H1 (cell line): ENCODE measurements around the gene ALKBH1. TPM values are rescaled to one million over a fixed set of nuclear protein-coding genes. Genes with fewer than 3 reads are reported as not detected.

Experiments used
- CTCF ChIA-PET: fragments of 300-600 bp; sonication (Branson Sonifier 250); formaldehyde crosslinking; loops from one replicate; lab custom pipeline; 2021; ENCODE audit not compliant: partially characterized antibody; lab: Charles Lee
- POLR2A ChIA-PET: fragments of 300-600 bp; sonication (Branson Sonifier 250); formaldehyde crosslinking; loops from one replicate; lab custom pipeline; 2021; ENCODE audit warnings: inconsistent platforms; ENCODE audit not compliant: partially characterized antibody; lab: Charles Lee
- DNase-seq, 2 experiments: peaks; one replicate each; pipeline versions ENCODE4 v3.0.0 to v3.0.0-alpha.2; 2010 to 2022; ENCODE audit warnings: low spot score in 2 of 2, low read depth in 1 of 2, mixed read lengths in 1 of 2
- FAIRE-seq: peaks from 2 replicates; lab custom pipeline; 2011; peaks lifted over from hg19 to GRCh38; lab: Jason Lieb, UNC
- H2AFZ ChIP-seq: 2 replicates; pipeline ENCODE4 v1.8.1; 2012; ENCODE audit warnings: low read length, inconsistent platforms
- H2AK5ac ChIP-seq: 2 replicates; pipeline ENCODE4 v1.6.1; 2013; ENCODE audit warnings: low read depth, low read length
- H2BK120ac ChIP-seq: replicated peaks from 2 replicates; pipeline ENCODE3; 2013; ENCODE audit warnings: low read depth, low read length, inconsistent platforms
- H2BK12ac ChIP-seq: 2 replicates; pipeline ENCODE4 v1.6.1; 2013; ENCODE audit warnings: low read depth, low read length
- H2BK15ac ChIP-seq: 2 replicates; pipeline ENCODE4 v1.6.1; 2013; ENCODE audit warnings: low read length
- H2BK20ac ChIP-seq: 2 replicates; pipeline ENCODE4 v1.6.1; 2013; ENCODE audit warnings: low read length
- H2BK5ac ChIP-seq: 2 replicates; pipeline ENCODE4 v1.6.1; 2013; ENCODE audit warnings: low read depth, low read length
- H3K14ac ChIP-seq: 2 replicates; pipeline ENCODE4 v1.6.1; 2013; ENCODE audit warnings: inconsistent platforms; ENCODE audit not compliant: insufficient read length
- H3K18ac ChIP-seq: 2 replicates; pipeline ENCODE4 v1.6.1; 2013; ENCODE audit warnings: low read length; ENCODE audit errors: extremely low read depth
- H3K23ac ChIP-seq: 2 replicates; pipeline ENCODE4 v1.6.1; 2013; ENCODE audit warnings: inconsistent platforms; ENCODE audit not compliant: insufficient read length
- H3K23me2 ChIP-seq: 2 replicates; pipeline ENCODE4 v1.6.1; 2013; ENCODE audit warnings: low read depth, low read length
- H3K27ac ChIP-seq: 2 replicates; pipeline ENCODE4 v1.6.1; 2011; ENCODE audit warnings: low read depth, low read length, inconsistent platforms
- H3K27me3 ChIP-seq, 4 experiments: replicated peaks in 1 of 4; 1 replicate in 1 of 4; 2 replicates in 3 of 4; pipeline versions ENCODE4 v1.6.1 to v1.8.1; 2011 to 2013; ENCODE audit warnings: low read length in 3 of 4, mild to moderate bottlenecking in 3 of 4, inconsistent platforms in 2 of 4, mixed read lengths in 2 of 4, moderate library complexity in 1 of 4; ENCODE audit not compliant: control insufficient read depth in 3 of 4, insufficient read depth in 3 of 4; ENCODE audit errors: extremely low read depth in 1 of 4
- H3K36me3 ChIP-seq, 4 experiments: 2 replicates each; pipeline versions ENCODE4 v1.6.1 to v1.8.1; 2011 to 2013; ENCODE audit warnings: mild to moderate bottlenecking in 4 of 4, low read length in 3 of 4, moderate library complexity in 2 of 4, control low read depth in 1 of 4, inconsistent platforms in 1 of 4; ENCODE audit not compliant: insufficient read depth in 4 of 4, control insufficient read depth in 2 of 4
- H3K4ac ChIP-seq: replicated peaks from 2 replicates; pipeline ENCODE3; 2013; ENCODE audit warnings: low read length, low read depth, mixed read lengths, inconsistent platforms; ENCODE audit not compliant: insufficient read length
- H3K4me1 ChIP-seq, 4 experiments: replicated peaks in 1 of 4; 1 replicate in 1 of 4; 2 replicates in 3 of 4; pipeline versions ENCODE4 v1.6.1 to v1.8.1; 2011 to 2013; ENCODE audit warnings: low read length in 3 of 4, inconsistent platforms in 2 of 4, mixed read lengths in 1 of 4; ENCODE audit not compliant: insufficient read depth in 4 of 4, control insufficient read depth in 3 of 4
- H3K4me2 ChIP-seq, 2 experiments: 2 replicates each; pipeline versions ENCODE4 v1.6.1 to v1.8.1; 2011 to 2013; ENCODE audit warnings: low read depth in 2 of 2, low read length in 2 of 2, control low read depth in 1 of 2, inconsistent platforms in 1 of 2, mild to moderate bottlenecking in 1 of 2; ENCODE audit not compliant: insufficient read depth in 1 of 2
- H3K4me3 ChIP-seq, 4 experiments: fragments of 200-600, 300-600 bp in 1 of 4; sonication (generic), shearing (Covaris generic), sonication (Bioruptor Twin) in 1 of 4; 2 replicates each; pipeline versions ENCODE4 v1.5.1 to v1.8.1; 2011 to 2016; ENCODE audit warnings: low read length in 4 of 4, low read depth in 3 of 4, control low read depth in 2 of 4, inconsistent platforms in 2 of 4, mild to moderate bottlenecking in 2 of 4, mixed read lengths in 1 of 4, moderate library complexity in 1 of 4; ENCODE audit not compliant: insufficient read depth in 2 of 4; ENCODE audit errors: extremely low read depth in 1 of 4
- H3K56ac ChIP-seq: replicated peaks from 2 replicates; pipeline ENCODE3; 2013; ENCODE audit warnings: low read depth, mild to moderate bottlenecking, mixed read lengths, low read length, inconsistent platforms; ENCODE audit not compliant: insufficient read length
- H3K79me1 ChIP-seq: 2 replicates; pipeline ENCODE4 v1.6.1; 2013; ENCODE audit warnings: low read depth, low read length, control low read depth
- H3K79me2 ChIP-seq, 2 experiments: 2 replicates each; pipeline versions ENCODE4 v1.6.1 to v1.8.1; 2012 to 2013; ENCODE audit warnings: low read length in 2 of 2, mild to moderate bottlenecking in 2 of 2, inconsistent platforms in 1 of 2; ENCODE audit not compliant: insufficient read depth in 2 of 2, control insufficient read depth in 1 of 2
- H3K9ac ChIP-seq, 4 experiments: replicated peaks in 1 of 4; 1 replicate in 1 of 4; 2 replicates in 3 of 4; pipeline versions ENCODE4 v1.6.1 to v1.8.1; 2011 to 2013; ENCODE audit warnings: low read depth in 3 of 4, low read length in 3 of 4, control low read depth in 2 of 4, mild to moderate bottlenecking in 2 of 4, moderate library complexity in 2 of 4, inconsistent platforms in 1 of 4; ENCODE audit errors: extremely low read depth in 1 of 4
- H3K9me3 ChIP-seq, 2 experiments: 2 replicates each; pipeline versions ENCODE4 v1.6.1 to v1.8.1; 2012 to 2013; ENCODE audit warnings: mild to moderate bottlenecking in 2 of 2, moderate library complexity in 2 of 2, control low read depth in 1 of 2, inconsistent platforms in 1 of 2, low read depth in 1 of 2, low read length in 1 of 2, mixed read lengths in 1 of 2; ENCODE audit not compliant: insufficient read depth in 2 of 2
- H4K20me1 ChIP-seq, 2 experiments: replicated peaks in 1 of 2; 2 replicates each; pipeline versions ENCODE3 to v1.8.1; 2011 to 2013; ENCODE audit warnings: inconsistent platforms in 2 of 2, low read length in 2 of 2, mild to moderate bottlenecking in 1 of 2; ENCODE audit not compliant: insufficient read depth in 2 of 2, control insufficient read depth in 1 of 2
- H4K5ac ChIP-seq: 2 replicates; pipeline ENCODE4 v1.6.1; 2013; ENCODE audit warnings: low read length, low read depth, mixed read lengths, inconsistent platforms; ENCODE audit not compliant: insufficient read length
- H4K8ac ChIP-seq: 2 replicates; pipeline ENCODE4 v1.8.0; 2013; ENCODE audit warnings: mild to moderate bottlenecking, moderate library complexity, low read length, inconsistent platforms; ENCODE audit not compliant: insufficient read depth; ENCODE audit errors: extremely low read depth
- H4K91ac ChIP-seq: replicated peaks from 2 replicates; pipeline ENCODE3; 2013; ENCODE audit warnings: low read length, mixed read lengths, inconsistent platforms; ENCODE audit not compliant: insufficient read length
- BRCA1 ChIP-seq: IDR thresholded peaks from 2 replicates; pipeline ENCODE4 v1.6.1; 2012; ENCODE audit warnings: low read depth, low read length, improper control_type of control experiment
- CBX8 ChIP-seq: fragments of 300-800, 300-1000 bp; sonication (generic); IDR thresholded peaks from 2 replicates; pipeline ENCODE4 v1.7.1; 2016; ENCODE audit warnings: low read depth, low read length, borderline replicate concordance
- CEBPB ChIP-seq: IDR thresholded peaks from 2 replicates; pipeline ENCODE4 v1.6.1; 2012; ENCODE audit warnings: low read depth, low read length
- CHD2 ChIP-seq: IDR thresholded peaks from 2 replicates; pipeline ENCODE4 v1.6.1; 2012; ENCODE audit warnings: low read length, improper control_type of control experiment
- GTF2F1 ChIP-seq: IDR thresholded peaks from 2 replicates; pipeline ENCODE4 v1.6.1; 2012; ENCODE audit warnings: low read depth, low read length, improper control_type of control experiment, borderline replicate concordance
- PHF8 ChIP-seq: fragments of 200-600 bp; sonication (generic); conservative IDR thresholded peaks from 2 replicates; pipeline ENCODE4 v1.7.1; 2012; ENCODE audit warnings: low read depth, mild to moderate bottlenecking, inconsistent platforms, low read length, moderate library complexity
- POLR2A ChIP-seq, 2 experiments: IDR thresholded peaks; 1 replicate in 1 of 2; 2 replicates in 1 of 2; pipeline ENCODE4 v1.6.1; 2011; ENCODE audit warnings: low read depth in 2 of 2, low read length in 2 of 2, mild to moderate bottlenecking in 2 of 2; ENCODE audit errors: control extremely low read depth in 1 of 2
- RXRA ChIP-seq: IDR thresholded peaks from 2 replicates; pipeline ENCODE4 v1.6.1; 2011; ENCODE audit warnings: low read depth, mild to moderate bottlenecking, low read length, moderate library complexity; ENCODE audit not compliant: insufficient read depth
- SAP30 ChIP-seq: fragments of 300-600 bp; sonication (generic); IDR thresholded peaks from 2 replicates; pipeline ENCODE4 v1.7.1; 2012; ENCODE audit warnings: low read length, moderate library complexity, mild to moderate bottlenecking, inconsistent platforms; ENCODE audit not compliant: insufficient read depth, insufficient replicate concordance
- SP1 ChIP-seq: IDR thresholded peaks from 2 replicates; pipeline ENCODE4 v1.6.1; 2011; ENCODE audit warnings: low read depth, low read length
- SP2 ChIP-seq: IDR thresholded peaks from 2 replicates; pipeline ENCODE4 v1.6.1; 2012; ENCODE audit warnings: mild to moderate bottlenecking, low read length, inconsistent platforms
- WGBS, 2 experiments: shearing (Covaris generic) in 1 of 2; methylation state at CpG; one replicate each; pipeline versions ENCODE4 v1.1.6 to v1.1.7; 2013 to 2015; ENCODE audit warnings: low lambda C conversion rate in 2 of 2, mixed read lengths in 2 of 2, inconsistent platforms in 1 of 2, low coverage in 1 of 2, missing lambda C conversion rate in 1 of 2; ENCODE audit not compliant: insufficient replicate concordance in 2 of 2, insufficient coverage in 1 of 2, insufficient read length in 1 of 2; ENCODE audit errors: extremely low coverage in 1 of 2, missing lambda C conversion rate in 1 of 2; 5-methylcytosine and 5-hydroxymethylcytosine counted together
- polyA plus RNA-seq, 7 experiments: library from polyadenylated mRNA; depleted of rRNA in 3 of 7; stranded (reverse) in 5 of 7; unstranded in 2 of 7; fragments of >200 nt in 5 of 7; fragments of 200-250 nt in 2 of 7; gene quantifications; 1 replicate in 5 of 7; 2 replicates in 1 of 7; 4 replicates in 1 of 7; pipeline versions ENCODE4 v1.2.1 to v1.2.3, GENCODE V29; 2011 to 2013; ENCODE audit warnings: missing spikeins in 2 of 7, mixed read lengths in 2 of 7
- total RNA-seq: library from RNA; stranded (reverse); fragmentation: NEBNext Ultra II Directional; extraction: Animal tissue kit (Norgen Biotek cat#: 25700); gene quantifications from 2 replicates; pipeline ENCODE4 v1.2.1, GENCODE V29; 2021
- TF ChIP-seq, protein P1 (sequence below): IDR thresholded peaks from 2 replicates; pipeline ENCODE4 v1.6.1; 2012; ENCODE audit warnings: low read length, inconsistent platforms

The ALKBH1 gene
- total and polyA plus RNA-seq, 2 of the 8 experiments (the other 6 are each of a cell fraction or from before 2014, with no cell fraction given) = 14.3 to 20.0 TPM

DNA sequence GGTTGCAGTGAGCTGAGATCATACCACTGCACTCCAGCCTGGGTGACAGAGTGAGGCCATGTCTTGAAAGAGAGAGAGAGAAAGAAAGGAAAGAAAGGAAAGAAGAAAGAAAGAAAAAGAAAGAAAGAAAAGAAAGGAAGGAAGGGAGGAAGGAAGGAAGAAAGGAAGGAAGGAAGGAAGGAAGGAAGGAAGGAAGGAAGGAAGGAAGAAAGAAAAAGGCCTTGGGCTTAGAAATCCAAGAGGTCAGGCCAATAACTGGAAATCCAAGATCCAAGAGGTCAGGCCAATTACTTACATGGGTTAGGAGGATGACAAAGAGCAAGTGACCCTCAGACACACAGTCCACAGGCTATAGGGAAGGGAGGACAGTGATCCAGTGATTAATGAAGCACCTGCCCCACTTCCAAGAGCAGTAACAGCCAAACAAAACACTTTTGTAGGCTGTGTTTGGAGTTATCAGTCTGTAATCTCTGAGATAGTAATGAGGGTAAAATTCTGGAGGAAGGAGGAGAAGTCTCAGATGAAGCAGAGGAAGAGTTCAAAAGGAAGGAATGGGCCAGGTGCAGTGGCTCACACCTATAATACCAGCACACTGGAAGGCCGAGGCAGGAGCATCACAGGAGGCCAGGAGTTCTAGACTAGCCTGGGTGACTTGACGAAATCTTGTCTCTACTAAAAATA lies 59.2 kb downstream of the ALKBH1 start:
- Histone ChIP-seq H3K79me1 (no peaks in the 10 kb centered on the region), H4K5ac (no peak overlapping the region), H3K36me3 (no peaks in the 10 kb centered on the region), H3K9me3 (peaks cover 0 to 3% of the 10 kb centered on the region in 2 experiments; a peak in 1 of 4 replicates), H3K79me2 (no peaks in the 10 kb centered on the region), H4K91ac (no peak overlapping the region), H3K4ac (no peak overlapping the region), H3K27ac (no peak overlapping the region), H4K8ac (no peak overlapping the region), H2AK5ac (no peak overlapping the region), H3K56ac (no peak overlapping the region), H2AFZ (no peak overlapping the region), H3K18ac (no peak overlapping the region), H3K14ac (no peak overlapping the region), H2BK15ac (no peak overlapping the region), H2BK5ac (no peak overlapping the region), H4K20me1 (no peaks in the 10 kb centered on the region), H3K9ac (no peak overlapping the region), H2BK120ac (no peak overlapping the region), H3K23ac (no peak overlapping the region), H2BK12ac (no peak overlapping the region), H3K4me1 (peaks cover 0 to 4% (median 2%) of the 10 kb centered on the region in 4 experiments; a peak in 5 of 7 replicates), H3K23me2 (no peaks in the 10 kb centered on the region), H2BK20ac (no peak overlapping the region), H3K4me3 (no peak overlapping the region), H3K4me2 (no peak overlapping the region), H3K27me3 (no peaks in the 10 kb centered on the region)
- ChIA-PET POLR2A (interaction anchor here (0.7 kb wide), 1 partner anchor 333 kb away, joined by 3 read pairs; no protein-coding TSS in a partner anchor), CTCF (interaction anchor here (0.9 kb wide), 1 partner anchor 503 kb away, joined by 3 read pairs; no protein-coding TSS in a partner anchor)
- DNase-seq (no peak), FAIRE-seq (no peak)
- WGBS, 2 experiments = 54% methylated on average over 2 of the region's 2 CpGs; no CpG with 5 or more reads in 1 of the 2 experiments
- TF ChIP-seq SAP30 (no peak), SP2 (no peak), CEBPB (no peak), CHD2 (no peak), RXRA (no peak), GTF2F1 (no peak), CBX8 (no peak), SP1 (no peak), PHF8 (no peak), BRCA1 (no peak), POLR2A (IDR thresholded peaks at IDR 0.05; ENCODE audit: control extremely low read depth in 1 of 2, low read depth in 2 of 2, low read length in 2 of 2) (no peak)
- TF ChIP-seq, protein P1, sequence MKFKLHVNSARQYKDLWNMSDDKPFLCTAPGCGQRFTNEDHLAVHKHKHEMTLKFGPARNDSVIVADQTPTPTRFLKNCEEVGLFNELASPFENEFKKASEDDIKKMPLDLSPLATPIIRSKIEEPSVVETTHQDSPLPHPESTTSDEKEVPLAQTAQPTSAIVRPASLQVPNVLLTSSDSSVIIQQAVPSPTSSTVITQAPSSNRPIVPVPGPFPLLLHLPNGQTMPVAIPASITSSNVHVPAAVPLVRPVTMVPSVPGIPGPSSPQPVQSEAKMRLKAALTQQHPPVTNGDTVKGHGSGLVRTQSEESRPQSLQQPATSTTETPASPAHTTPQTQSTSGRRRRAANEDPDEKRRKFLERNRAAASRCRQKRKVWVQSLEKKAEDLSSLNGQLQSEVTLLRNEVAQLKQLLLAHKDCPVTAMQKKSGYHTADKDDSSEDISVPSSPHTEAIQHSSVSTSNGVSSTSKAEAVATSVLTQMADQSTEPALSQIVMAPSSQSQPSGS = no peak
